A549 (cell line): Measurements from ENCODE around the gene KCNQ5.

Source experiments
- BCL3 ChIP-seq: fragments of >200 bp; sonication (Bioruptor Twin); formaldehyde crosslinking; IDR thresholded peaks from 3 replicates; pipeline ENCODE4 v1.6.1; 2016
- CHD2 ChIP-seq: fragments of 150-350 bp; IDR thresholded peaks from 2 replicates; pipeline ENCODE4 v1.6.1; 2014; ENCODE audit warnings: low read length; ENCODE audit not compliant: partially characterized antibody
- CTCF ChIP-seq: fragments of >200 bp; sonication (Bioruptor Twin); formaldehyde crosslinking; IDR thresholded peaks from 3 replicates; pipeline ENCODE4 v1.5.1; 2016
- FOSB ChIP-seq: fragments of 250-450 bp; sonication (Bioruptor Pico); IDR thresholded peaks from 2 replicates; pipeline ENCODE4 v1.5.0; 2020; ENCODE audit warnings: mild to moderate bottlenecking, moderate library complexity
- MAX ChIP-seq: IDR thresholded peaks from 2 replicates; pipeline ENCODE4 v1.6.1; 2012
- SREBF2 ChIP-seq: fragments of 450-650 bp; IDR thresholded peaks from 2 replicates; pipeline ENCODE4 v1.6.1; 2014; ENCODE audit warnings: mild to moderate bottlenecking, moderate library complexity
- TP53 ChIP-seq: fragments of 250-450 bp; sonication (Bioruptor Pico); IDR thresholded peaks from 2 replicates; pipeline ENCODE4 v1.5.0; 2021; ENCODE audit warnings: mild to moderate bottlenecking, moderate library complexity

DNA sequence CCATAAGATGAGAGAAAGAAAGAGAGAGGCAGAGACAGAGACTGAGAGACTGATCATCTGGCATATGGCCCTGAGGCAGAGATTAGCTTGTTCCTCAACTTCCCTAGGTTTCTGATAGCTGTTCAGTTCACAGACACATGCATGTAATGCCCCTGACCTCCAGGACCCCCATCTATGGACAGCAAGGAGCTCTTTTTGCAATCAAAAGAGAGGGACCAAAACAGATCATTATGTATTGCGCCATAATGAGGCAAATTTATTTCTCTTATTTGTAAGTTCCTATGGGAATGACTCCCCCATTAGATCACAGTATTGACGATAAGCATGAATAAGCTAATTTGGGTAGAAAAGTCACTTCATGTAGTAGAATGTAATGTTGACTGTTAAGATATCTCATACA is 25.6 kb downstream of the KCNQ5 start:
- no peak for TF ChIP-seq CHD2
- TF ChIP-seq TP53 (CRISPR knock-in tag), result no peak
- TF ChIP-seq BCL3, result no peak
- TF ChIP-seq FOSB (CRISPR knock-in tag), result no peak
- TF ChIP-seq SREBF2, result no peak
- no peak for TF ChIP-seq CTCF
- TF ChIP-seq MAX, result no peak
